ENCODE data around the gene CXorf66. TPM values are rescaled to one million over a fixed set of nuclear protein-coding genes. Genes with fewer than 3 reads are reported as not detected.

Gene CXorf66
- total and polyA plus RNA-seq, 9 of the 15 experiments (the other 6 are each of a cell fraction or from before 2014, with no cell fraction given) = not detected

DNA sequence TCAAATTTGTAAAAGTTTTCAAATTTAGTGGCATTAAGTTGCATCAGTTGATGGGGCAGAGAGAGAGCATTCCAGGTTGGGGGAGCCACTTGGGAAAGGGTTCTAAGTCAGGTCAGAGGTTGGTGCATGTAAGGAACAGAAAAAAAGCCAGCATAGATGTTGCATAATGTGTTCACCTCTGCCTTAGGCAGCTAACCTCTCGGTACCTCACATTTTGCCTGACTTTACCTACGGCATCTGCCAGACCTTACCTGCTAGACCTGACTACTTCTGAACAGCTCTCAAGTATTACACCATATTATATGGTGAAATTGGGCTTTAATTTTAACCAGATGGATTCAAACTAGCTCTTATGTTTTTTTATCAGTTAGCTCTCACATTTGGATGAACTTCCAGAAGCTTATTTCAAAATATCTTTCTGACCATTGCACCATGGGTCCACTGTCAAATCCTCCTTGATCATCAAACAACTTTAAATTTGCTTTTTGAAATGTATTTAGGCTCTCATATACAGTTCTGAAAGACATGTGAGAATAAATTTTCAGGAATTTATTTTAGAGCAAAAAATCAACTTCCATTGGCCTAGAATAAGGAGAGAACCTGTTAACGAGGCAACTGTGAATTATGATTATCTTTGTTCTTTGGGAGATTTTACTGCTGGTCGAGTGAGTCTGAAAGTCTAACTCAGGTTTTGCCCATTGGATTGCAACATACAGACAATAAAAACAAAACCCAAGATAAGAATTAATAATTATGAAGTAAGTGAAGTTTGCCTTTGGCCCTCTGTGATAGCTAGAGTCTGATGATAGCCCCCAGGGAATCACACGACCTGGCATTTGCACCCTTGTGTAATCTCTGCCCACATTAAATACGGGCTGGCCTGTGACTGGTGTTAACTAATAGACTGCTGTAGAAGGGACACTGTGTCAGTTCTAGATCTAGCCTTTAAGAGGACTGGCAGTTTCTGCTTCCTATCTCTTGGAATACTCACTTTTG is 7.6 kb upstream of the CXorf66 start:
- intact Hi-C loops (cut with micrococcal nuclease) = no loop called here
- DNase-seq (ENCODE audit: extremely low read depth in 1 of 4, low spot score in 3 of 4) (no peak), ATAC-seq (no peak), FAIRE-seq (no peak)
- H4K20me1 ChIP-seq (replicated peaks; ENCODE audit: control insufficient read depth, insufficient read depth, low read length) = no peaks in the 10 kb centered on the region
- H3K4me3 ChIP-seq = no peak overlapping the region
- H3K36me3 ChIP-seq (ENCODE audit: control insufficient read depth, insufficient read depth, low read length) = no peaks in the 10 kb centered on the region
- H3K9me3 ChIP-seq (replicated peaks; ENCODE audit: control insufficient read depth, insufficient read depth, low read depth, low read length) = no peaks in the 10 kb centered on the region
- TF ChIP-seq GABPB1 (CRISPR knock-in tag; IDR thresholded peaks at IDR 0.05) (no peak), KLF13 (tag; IDR thresholded peaks at IDR 0.05; ENCODE audit: borderline replicate concordance, low read depth) (no peak), ESRRB (CRISPR knock-in tag; IDR thresholded peaks at IDR 0.05; ENCODE audit: borderline replicate concordance) (no peak), ZFPM2 (CRISPR knock-in tag; IDR thresholded peaks at IDR 0.05) (no peak), ZFX (CRISPR knock-in tag; IDR thresholded peaks at IDR 0.05) (no peak)
- TF ChIP-seq, protein P1, sequence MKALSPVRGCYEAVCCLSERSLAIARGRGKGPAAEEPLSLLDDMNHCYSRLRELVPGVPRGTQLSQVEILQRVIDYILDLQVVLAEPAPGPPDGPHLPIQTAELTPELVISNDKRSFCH (CRISPR knock-in tag; IDR thresholded peaks at IDR 0.05) = no peak
- TF ChIP-seq, protein P1 (tag; IDR thresholded peaks at IDR 0.05) = no peak
- TF ChIP-seq, protein P2, sequence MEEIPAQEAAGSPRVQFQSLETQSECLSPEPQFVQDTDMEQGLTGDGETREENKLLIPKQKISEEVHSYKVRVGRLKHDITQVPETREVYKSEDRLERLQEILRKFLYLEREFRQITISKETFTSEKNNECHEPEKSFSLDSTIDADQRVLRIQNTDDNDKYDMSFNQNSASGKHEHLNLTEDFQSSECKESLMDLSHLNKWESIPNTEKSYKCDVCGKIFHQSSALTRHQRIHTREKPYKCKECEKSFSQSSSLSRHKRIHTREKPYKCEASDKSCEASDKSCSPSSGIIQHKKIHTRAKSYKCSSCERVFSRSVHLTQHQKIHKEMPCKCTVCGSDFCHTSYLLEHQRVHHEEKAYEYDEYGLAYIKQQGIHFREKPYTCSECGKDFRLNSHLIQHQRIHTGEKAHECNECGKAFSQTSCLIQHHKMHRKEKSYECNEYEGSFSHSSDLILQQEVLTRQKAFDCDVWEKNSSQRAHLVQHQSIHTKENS (CRISPR knock-in tag; IDR thresholded peaks at IDR 0.05) = no peak
- H3K4me1 ChIP-seq (replicated peaks in 1 of 2; ENCODE audit: control insufficient read depth in 2 of 2, insufficient read depth in 2 of 2, low read length in 2 of 2) = no peaks in the 10 kb centered on the region
- H2AFZ ChIP-seq (ENCODE audit: low read depth, low read length) = no peak overlapping the region
- no peaks in the 10 kb centered on the region for H3K79me2 ChIP-seq (ENCODE audit: control insufficient read depth, insufficient read depth, low read length)
- H3K27me3 ChIP-seq (ENCODE audit: control insufficient read depth in 2 of 2, insufficient read depth in 2 of 2, low read length in 2 of 2) = no peaks in the 10 kb centered on the region
- in situ Hi-C loops (cut with MboI) = no loop called here
- H3K27ac ChIP-seq (ENCODE audit: extremely low read depth, low read depth, low read length) = no peak overlapping the region
- H3K9me1 ChIP-seq (ENCODE audit: control insufficient read depth, insufficient read depth, low read length) = no peaks in the 10 kb centered on the region
- BruUV-seq (replicated peaks) = no TSS peak
- no peak overlapping the region for H3K4me2 ChIP-seq (ENCODE audit: insufficient read depth, low read length)
- POLR2A ChIA-PET = interaction anchor here (0.6 kb wide), 1 partner anchor 42 kb away, joined by 4 read pairs; no protein-coding TSS in a partner anchor
- CTCF ChIA-PET (ENCODE audit: low intra/inter-chr PET ratio) = interaction anchor here (0.7 kb wide), 1 partner anchor 369 kb away, joined by 3 read pairs; no protein-coding TSS in a partner anchor
- no peak overlapping the region for H3K9ac ChIP-seq (ENCODE audit: insufficient read depth in 1 of 2, low read depth in 2 of 2, low read length in 2 of 2)
- WGBS (ENCODE audit: insufficient coverage, low coverage, missing lambda C conversion rate) = 0% methylated on average over 6 of the region's 6 CpGs

All from K562 (cell line).